Body of pancreas (tissue), 4 donors: ENCODE measurements around the gene SLC4A1. TPM values are rescaled to one million over a fixed set of nuclear protein-coding genes. Genes with fewer than 3 reads are reported as not detected.

Source experiments
- microRNA-seq, 2 donors: library from miRNA; unstranded; fragments of <30 nt; microRNA quantifications; one replicate each; pipeline ENCODE4, GENCODE V29; 2016; ENCODE audit warnings: borderline number of aligned reads in 2 of 2, borderline replicate concordance in 2 of 2
- small RNA-seq: library from RNA; depleted of rRNA; stranded (forward); fragments of <200 nt; gene quantifications from one replicate; pipeline ENCODE3, GENCODE V24; 2016
- total RNA-seq, 2 donors: library from RNA; depleted of rRNA; stranded (reverse); fragments of >200 nt; gene quantifications; one replicate each; pipeline ENCODE4 v1.1.0, GENCODE V29; 2016

SLC4A1 gene
- total RNA-seq, 2 donors from 2014 or later, result not detected

Small RNAs within 50 kb of the gene (microRNA-seq; reads per million reads assigned to microRNA genes)
- gene MIR6782, result 0 reads per million in 2 donors

Small RNAs within 50 kb of the gene (small RNA-seq; reads per million reads assigned to genes)
- gene MIR6782 (not detected), gene RF00012 (not detected), gene RN7SL507P (0.19 reads per million), gene RNU6-453P (not detected)

Other genes starting within 250 kb of the SLC4A1 start
- gene LSM12, start 201.5 kb downstream of the SLC4A1 start, total RNA-seq, result 10 to 100 TPM; 14.8 to 19.4 TPM
- 10 to 100 TPM; 11.9 to 12.9 TPM for gene G6PC3, start 197.4 kb downstream of the SLC4A1 start, total RNA-seq
- gene HDAC5, start 144.5 kb downstream of the SLC4A1 start, total RNA-seq, result 10 to 100 TPM; 25.4 to 45.7 TPM
- gene HROB, start 126.2 kb downstream of the SLC4A1 start, total RNA-seq, result under 1 TPM; 0.26 to 0.99 TPM
- gene ASB16, start 97.4 kb downstream of the SLC4A1 start, total RNA-seq, result 10 to 100 TPM in 1 of 2 donors, 1 to 10 TPM in 1; 3.9 to 10.5 TPM
- 10 to 100 TPM; 22.6 to 31.0 TPM for gene TMUB2, start 81.2 kb downstream of the SLC4A1 start, total RNA-seq
- gene ATXN7L3, start 68.3 kb downstream of the SLC4A1 start, total RNA-seq, result 10 to 100 TPM; 21.0 to 37.6 TPM
- gene UBTF, start 48.5 kb downstream of the SLC4A1 start, total RNA-seq, result 10 to 100 TPM; 43.8 to 73.8 TPM
- gene RUNDC3A, start 40.5 kb upstream of the SLC4A1 start, total RNA-seq, result 1 to 10 TPM in 1 of 2 donors, not detected in 1; 2.6 TPM
- 100 to 1,000 TPM in 1 of 2 donors, 10 to 100 TPM in 1; 72.6 to 154 TPM for gene SLC25A39, start 56.7 kb upstream of the SLC4A1 start, total RNA-seq
- 100 to 1,000 TPM; 119 to 153 TPM for gene GRN, start 77.2 kb upstream of the SLC4A1 start, total RNA-seq
- 1 to 10 TPM in 1 of 2 donors, not detected in 1; 2.9 TPM for gene FAM171A2, start 95.7 kb upstream of the SLC4A1 start, total RNA-seq
- 1 to 10 TPM in 1 of 2 donors, under 1 TPM in 1; 0.33 to 1.8 TPM for gene ITGA2B, start 121.5 kb upstream of the SLC4A1 start, total RNA-seq
- 10 to 100 TPM; 25.7 to 33.9 TPM for gene GPATCH8, start 235.3 kb upstream of the SLC4A1 start, total RNA-seq